HepG2 (cell line): ENCODE data around the gene HRC. TPM values are rescaled to one million over a fixed set of nuclear protein-coding genes. Genes with fewer than 3 reads are reported as not detected.

Source experiments
- ATAC-seq: fragments of 200-7000 bp; cut with Tn5 transposase; 3 replicates; pipeline ENCODE4 v1.9.1; 2020; ENCODE audit warnings: mild to moderate bottlenecking, moderate library complexity
- BruUV-seq: library from RNA; stranded (reverse); fragments of 400-500 nt; replicated peaks from 2 replicates; lab custom pipeline; 2021; lab: Mats Ljungman, UMichigan
- CTCF ChIA-PET: fragments of 300-600 bp; formaldehyde crosslinking; extraction: SDS; loops from one replicate; lab custom pipeline; 2021; ENCODE audit warnings: low total read pairs, inconsistent platforms, low intra/inter-chr PET ratio; lab: Yijun Ruan, JAX
- POLR2A ChIA-PET: fragments of 350-600 bp; sonication (Branson Sonifier 250); formaldehyde crosslinking; loops from one replicate; lab custom pipeline; 2020; ENCODE audit warnings: antibody characterized with exemption, inconsistent platforms; lab: Yijun Ruan, JAX
- DNase-seq: peaks from one replicate; pipeline ENCODE4 v3.0.0-alpha.2; 2015; ENCODE audit warnings: low spot score
- FAIRE-seq: peaks from 3 replicates; lab custom pipeline; 2011; peaks lifted over from hg19 to GRCh38; lab: Jason Lieb, UNC
- H2AFZ ChIP-seq: one replicate; pipeline ENCODE4 v1.6.1; 2011; ENCODE audit warnings: low read length, inconsistent platforms
- H3K27ac ChIP-seq: fragments of 300-600 bp; 3 replicates; pipeline ENCODE4 v1.8.0; 2011; ENCODE audit warnings: mixed run types, mild to moderate bottlenecking, mixed read lengths, low read length, inconsistent platforms; ENCODE audit not compliant: insufficient read depth; ENCODE audit errors: extremely low read length
- H3K27me3 ChIP-seq, 2 experiments: fragments of 200-600 bp in 1 of 2; 2 replicates in 1 of 2; 3 replicates in 1 of 2; pipeline versions ENCODE4 v1.6.0 to v1.8.0; 2011; ENCODE audit warnings: low read length in 2 of 2, mild to moderate bottlenecking in 2 of 2, moderate library complexity in 2 of 2, inconsistent platforms in 1 of 2; ENCODE audit not compliant: insufficient read depth in 2 of 2, control insufficient read depth in 1 of 2
- H3K36me3 ChIP-seq, 2 experiments: fragments of 200-600 bp in 1 of 2; replicated peaks in 1 of 2; 2 replicates in 1 of 2; 3 replicates in 1 of 2; pipeline versions ENCODE4 v1.5.1 to v1.8.0; 2011; ENCODE audit warnings: low read length in 2 of 2, inconsistent platforms in 1 of 2; ENCODE audit not compliant: insufficient read depth in 2 of 2, control insufficient read depth in 1 of 2
- H3K4me1 ChIP-seq: 2 replicates; pipeline ENCODE4 v1.5.1; 2012; ENCODE audit warnings: low read length, inconsistent platforms; ENCODE audit not compliant: insufficient read depth
- H3K4me2 ChIP-seq: 2 replicates; pipeline ENCODE4 v1.6.0; 2011; ENCODE audit warnings: low read depth, low read length, inconsistent platforms
- H3K4me3 ChIP-seq, 3 experiments: fragments of 200-600 bp in 1 of 3; sonication (generic), shearing (Covaris generic) in 1 of 3; replicated peaks in 1 of 3; 2 replicates each; pipeline ENCODE4 v1.5.1; 2011 to 2016; ENCODE audit warnings: low read length in 3 of 3, inconsistent platforms in 2 of 3, low read depth in 2 of 3, mild to moderate bottlenecking in 2 of 3, control low read depth in 1 of 3, mixed read lengths in 1 of 3; ENCODE audit not compliant: insufficient read depth in 1 of 3
- H3K79me2 ChIP-seq: one replicate; pipeline ENCODE4 v1.6.1; 2011; ENCODE audit warnings: low read length, inconsistent platforms; ENCODE audit not compliant: insufficient read depth
- H3K9ac ChIP-seq: 2 replicates; pipeline ENCODE4 v1.6.0; 2011; ENCODE audit warnings: mild to moderate bottlenecking, low read depth, low read length, inconsistent platforms; ENCODE audit not compliant: insufficient read depth
- H3K9me3 ChIP-seq: 2 replicates; pipeline ENCODE4 v1.5.1; 2012; ENCODE audit warnings: mild to moderate bottlenecking, low read length
- H4K20me1 ChIP-seq: 2 replicates; pipeline ENCODE4 v1.6.0; 2011; ENCODE audit warnings: inconsistent platforms, mild to moderate bottlenecking, low read length, moderate library complexity; ENCODE audit not compliant: insufficient read depth
- GABPA ChIP-seq, 2 experiments: IDR thresholded peaks; 2 replicates each; pipeline ENCODE4 v1.6.1; 2011 to 2016; ENCODE audit warnings: low read depth in 2 of 2, low read length in 1 of 2, missing biosample characterization in 1 of 2, missing genetic modification characterization in 1 of 2
- MAFF ChIP-seq: IDR thresholded peaks from 2 replicates; pipeline ENCODE4 v1.6.1; 2011; ENCODE audit warnings: low read depth, low read length, improper control_type of control experiment
- ZFP1 ChIP-seq: IDR thresholded peaks from 2 replicates; pipeline ENCODE4 v1.6.1; 2016
- WGBS: methylation state at CpG from one replicate; pipeline ENCODE4 v1.1.6; 2017; ENCODE audit warnings: low lambda C conversion rate; 5-methylcytosine and 5-hydroxymethylcytosine counted together
- in situ Hi-C: cut with HindIII; loops from 2 replicates; pipeline ENCODE4 v1.10.0; 2017; ENCODE audit warnings: low pct_unique_long_range_greater_than_20kb; ENCODE audit not compliant: extremely low pct_ligation_motif_present
- intact Hi-C: fragments of 100-400 bp; cut with micrococcal nuclease; formaldehyde crosslinking; loops from one replicate; pipeline ENCODE4 v1.10.0; 2022; ENCODE audit not compliant: unreplicated experiment
- polyA plus RNA-seq, 8 experiments: library from polyadenylated mRNA; depleted of rRNA in 3 of 8; stranded (reverse) in 7 of 8; unstranded in 1 of 8; fragments of >200 nt; fragmentation: Illumina TruSeq in 4 of 8; extraction: Trizol in 4 of 8; gene quantifications; 2 replicates each; pipeline versions ENCODE4 v1.2.1 to v1.2.3, GENCODE V29; 2011 to 2016; ENCODE audit warnings: low read depth in 4 of 8, missing spikeins in 1 of 8, mixed read lengths in 1 of 8; ENCODE audit not compliant: insufficient read depth in 1 of 8
- total RNA-seq, 5 experiments: library from RNA; depleted of rRNA; stranded (reverse); fragments of >200 nt; fragmentation: Illumina TruSeq; extraction: Trizol; gene quantifications; 2 replicates each; pipeline ENCODE4 v1.2.3, GENCODE V29; 2016; ENCODE audit warnings: low read depth in 1 of 5
- TF ChIP-seq, protein P1 (sequence below): conservative IDR thresholded peaks from 2 replicates; pipeline ENCODE4 v1.6.1; 2018; ENCODE audit warnings: missing genetic modification reagents

Gene HRC
- total and polyA plus RNA-seq, 2 of the 13 experiments (the other 11 are each of a cell fraction or from before 2014, with no cell fraction given): 3.6 to 15.4 TPM

DNA sequence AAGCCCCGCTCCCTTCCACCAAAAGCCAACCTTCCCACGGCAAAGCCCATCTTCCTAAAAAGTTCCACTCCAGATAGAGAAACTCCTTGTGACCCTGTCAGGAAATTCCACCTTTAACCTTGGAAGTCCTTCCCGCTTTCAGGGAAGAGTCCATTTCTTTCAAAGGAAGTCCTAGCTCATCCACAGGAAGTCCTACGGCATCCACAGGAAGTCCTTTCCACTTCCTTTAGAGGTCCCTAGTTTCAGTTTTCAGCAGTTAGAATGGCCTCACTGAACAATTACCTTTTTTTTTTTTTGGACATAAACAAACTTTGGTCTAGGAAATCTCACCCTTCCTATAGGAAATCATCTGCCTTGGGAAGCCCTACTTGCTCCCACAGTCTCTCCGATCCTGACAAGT, 34.1 kb upstream of the HRC start:
- H3K9me3 ChIP-seq: 0 out of 2 replicates have a peak, but pooled peaks cover under 1% of the 10 kb centered on the region
- TF ChIP-seq GABPA (IDR thresholded peaks at IDR 0.05; ENCODE audit: low read depth, low read length) (peak; percentile 16; the same call in 1 of the 2 replicates), GABPA (CRISPR knock-in tag; IDR thresholded peaks at IDR 0.05; ENCODE audit: low read depth) (peak; percentile 56), MAFF (no peak)
- no peak overlapping the region for H3K4me3 ChIP-seq
- CTCF ChIA-PET: no interaction called here
- H3K9ac ChIP-seq: no peak overlapping the region
- POLR2A ChIA-PET: no interaction called here
- 99% methylated on average over 5 of the region's 5 CpGs for WGBS
- H3K4me1 ChIP-seq: peaks cover 21% of the 10 kb centered on the region
- H3K27ac ChIP-seq: no peak overlapping the region
- H3K79me2 ChIP-seq: no peaks in the 10 kb centered on the region
- H3K4me2 ChIP-seq: no peak overlapping the region
- FAIRE-seq (no peak), ATAC-seq (no peak), DNase-seq (no peak)
- intact Hi-C loops: no loop called here
- H2AFZ ChIP-seq: no peak overlapping the region
- H3K36me3 ChIP-seq: no peaks in the 10 kb centered on the region
- no peaks in the 10 kb centered on the region for H3K27me3 ChIP-seq
- no TSS peak for BruUV-seq
- in situ Hi-C loops: no loop called here
- no peaks in the 10 kb centered on the region for H4K20me1 ChIP-seq

DNA sequence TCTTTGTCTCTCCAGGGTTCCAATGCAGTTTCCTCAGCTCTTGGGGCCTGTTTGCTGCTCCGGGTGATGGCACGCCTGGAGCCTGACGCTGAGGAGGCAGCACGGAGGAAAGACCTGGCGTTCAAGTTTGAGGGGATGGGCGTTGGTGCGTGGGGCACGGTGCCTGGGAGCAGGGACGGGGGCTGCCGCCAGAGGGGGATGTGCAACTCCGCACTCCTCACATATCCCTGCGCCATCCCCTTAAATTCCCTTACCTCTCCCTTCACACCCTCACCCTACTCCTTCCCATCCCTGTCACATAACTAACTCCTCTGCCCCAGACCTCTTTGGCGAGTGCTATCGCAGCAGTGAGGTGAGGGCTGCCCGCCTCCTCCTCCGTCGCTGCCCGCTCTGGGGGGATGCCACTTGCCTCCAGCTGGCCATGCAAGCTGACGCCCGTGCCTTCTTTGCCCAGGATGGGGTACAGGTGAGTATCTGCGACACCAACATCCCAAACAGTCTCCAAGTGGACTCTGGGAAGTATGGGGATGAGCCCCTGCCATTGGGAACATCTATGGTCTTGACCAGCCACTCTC, 33.5 kb upstream of the HRC start:
- H3K4me1 ChIP-seq: peaks cover 21% of the 10 kb centered on the region
- H3K36me3 ChIP-seq: no peaks in the 10 kb centered on the region
- no peak overlapping the region for H3K4me2 ChIP-seq
- intact Hi-C loops: no loop called here
- H3K9me3 ChIP-seq: 0 out of 2 replicates have a peak, but pooled peaks cover 4% of the 10 kb centered on the region
- H3K9ac ChIP-seq: no peak overlapping the region
- FAIRE-seq (no peak), ATAC-seq (no peak), DNase-seq (no peak)
- no peaks in the 10 kb centered on the region for H4K20me1 ChIP-seq
- H3K27me3 ChIP-seq: no peaks in the 10 kb centered on the region
- no peaks in the 10 kb centered on the region for H3K79me2 ChIP-seq
- 95% methylated on average over 21 of the region's 21 CpGs for WGBS
- POLR2A ChIA-PET: no interaction called here
- TF ChIP-seq ZFP1 (CRISPR knock-in tag): no peak
- TF ChIP-seq, protein P1, sequence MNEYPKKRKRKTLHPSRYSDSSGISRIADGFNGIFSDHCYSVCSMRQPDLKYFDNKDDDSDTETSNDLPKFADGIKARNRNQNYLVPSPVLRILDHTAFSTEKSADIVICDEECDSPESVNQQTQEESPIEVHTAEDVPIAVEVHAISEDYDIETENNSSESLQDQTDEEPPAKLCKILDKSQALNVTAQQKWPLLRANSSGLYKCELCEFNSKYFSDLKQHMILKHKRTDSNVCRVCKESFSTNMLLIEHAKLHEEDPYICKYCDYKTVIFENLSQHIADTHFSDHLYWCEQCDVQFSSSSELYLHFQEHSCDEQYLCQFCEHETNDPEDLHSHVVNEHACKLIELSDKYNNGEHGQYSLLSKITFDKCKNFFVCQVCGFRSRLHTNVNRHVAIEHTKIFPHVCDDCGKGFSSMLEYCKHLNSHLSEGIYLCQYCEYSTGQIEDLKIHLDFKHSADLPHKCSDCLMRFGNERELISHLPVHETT (CRISPR knock-in tag): no peak
- BruUV-seq: no TSS peak
- H3K4me3 ChIP-seq: no peak overlapping the region
- in situ Hi-C loops: no loop called here
- H3K27ac ChIP-seq: no peak overlapping the region
- CTCF ChIA-PET: no interaction called here
- no peak overlapping the region for H2AFZ ChIP-seq
